ENCODE results near the gene CELA3B. TPM values are rescaled to one million over a fixed set of nuclear protein-coding genes. Genes with fewer than 3 reads are reported as not detected.
"Not testable (repeated sequence)": the region's sequence is repeated elsewhere in the genome, so short reads cannot be mapped to it uniquely, and the experiment has no call there.

CELA3B gene
- total and polyA plus RNA-seq, 2 of the 8 experiments (the other 6 are each of a cell fraction or from before 2014, with no cell fraction given) = not detected

DNA sequence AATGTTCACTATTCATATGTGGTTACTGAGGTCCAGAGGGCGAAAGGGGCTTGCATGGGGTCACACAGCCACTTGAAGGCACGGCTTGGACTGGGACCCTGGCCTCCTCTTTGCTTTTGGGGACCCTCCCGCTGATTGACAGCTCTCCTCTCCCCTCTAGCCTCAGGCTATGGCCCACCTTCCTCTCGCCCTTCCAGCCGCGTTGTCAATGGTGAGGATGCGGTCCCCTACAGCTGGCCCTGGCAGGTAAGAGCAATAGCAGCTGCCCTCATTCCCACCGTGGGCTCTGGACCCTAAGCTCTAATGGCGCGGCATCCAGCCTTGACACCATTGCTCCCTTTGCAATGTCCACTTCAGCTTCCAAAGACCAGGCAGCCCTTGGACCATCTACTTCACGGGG, 1.4 kb downstream of the CELA3B start:
- H3K4ac ChIP-seq (replicated peaks; ENCODE audit: insufficient read length, low read depth, low read length); H2BK120ac ChIP-seq (replicated peaks; ENCODE audit: low read depth, low read length); H3K79me1 ChIP-seq (ENCODE audit: low read depth, low read length); H3K4me2 ChIP-seq (ENCODE audit: insufficient read depth in 1 of 2, low read depth in 2 of 2, low read length in 2 of 2); H3K36me3 ChIP-seq (ENCODE audit: control insufficient read depth in 2 of 4, insufficient read depth in 4 of 4, low read length in 3 of 4); H2AK5ac ChIP-seq (ENCODE audit: low read depth, low read length); H3K9ac ChIP-seq (replicated peaks in 1 of 4; ENCODE audit: extremely low read depth in 1 of 4, low read depth in 3 of 4, low read length in 3 of 4); H4K5ac ChIP-seq (ENCODE audit: insufficient read length, low read depth, low read length); H3K18ac ChIP-seq (ENCODE audit: extremely low read depth, low read length); H3K9me3 ChIP-seq (ENCODE audit: insufficient read depth in 2 of 2, low read depth in 1 of 2, low read length in 1 of 2); H3K4me3 ChIP-seq (ENCODE audit: extremely low read depth in 1 of 4, insufficient read depth in 2 of 4, low read depth in 3 of 4, low read length in 4 of 4); H3K27me3 ChIP-seq (replicated peaks in 1 of 4; ENCODE audit: control insufficient read depth in 3 of 4, extremely low read depth in 1 of 4, insufficient read depth in 3 of 4, low read length in 3 of 4); H3K4me1 ChIP-seq (replicated peaks in 1 of 4; ENCODE audit: control insufficient read depth in 3 of 4, insufficient read depth in 4 of 4, low read length in 3 of 4); H3K23me2 ChIP-seq (ENCODE audit: low read depth, low read length); H2BK5ac ChIP-seq (ENCODE audit: low read depth, low read length); H3K23ac ChIP-seq (ENCODE audit: insufficient read length); H4K20me1 ChIP-seq (replicated peaks in 1 of 2; ENCODE audit: control insufficient read depth in 1 of 2, insufficient read depth in 2 of 2, low read length in 2 of 2); H4K8ac ChIP-seq (ENCODE audit: extremely low read depth, insufficient read depth, low read length); FAIRE-seq; H3K56ac ChIP-seq (replicated peaks; ENCODE audit: insufficient read length, low read depth, low read length); H3K79me2 ChIP-seq (ENCODE audit: control insufficient read depth in 1 of 2, insufficient read depth in 2 of 2, low read length in 2 of 2); H2AFZ ChIP-seq (ENCODE audit: low read length); H4K91ac ChIP-seq (replicated peaks; ENCODE audit: insufficient read length, low read length); H2BK15ac ChIP-seq (ENCODE audit: low read length); H3K14ac ChIP-seq (ENCODE audit: insufficient read length); POLR2A ChIA-PET (ENCODE audit: partially characterized antibody); DNase-seq (ENCODE audit: low read depth in 1 of 2, low spot score in 2 of 2); H3K27ac ChIP-seq (ENCODE audit: low read depth, low read length); H2BK20ac ChIP-seq (ENCODE audit: low read length): not testable (repeated sequence)
- CTCF ChIA-PET (ENCODE audit: partially characterized antibody) = interaction anchor here (0.8 to 1.2 kb wide), 4 partner anchors 15 to 309 kb away, joined by 3 to 4 read pairs (median 3); partner anchors contain the start of gene RAP1GAP
- 0 out of 2 replicates have a peak overlapping the region, but pooled peaks have one; percentile 27 for H2BK12ac ChIP-seq (ENCODE audit: low read depth, low read length)
- WGBS, 2 experiments (ENCODE audit: extremely low coverage in 1 of 2, insufficient coverage in 1 of 2, insufficient read length in 1 of 2, insufficient replicate concordance in 2 of 2, low coverage in 1 of 2, low lambda C conversion rate in 2 of 2, missing lambda C conversion rate in 1 of 2) = 80% methylated on average over 11 of the region's 11 CpGs; no CpG with 5 or more reads in 1 of the 2 experiments

Data from H1 (cell line).